ENCODE measurements around the gene PITPNC1. TPM values are rescaled to one million over a fixed set of nuclear protein-coding genes. Genes with fewer than 3 reads are reported as not detected.

Gene PITPNC1
- total RNA-seq, 1 experiment from 2014 or later, result 20.8 TPM

- ATAC-seq (no peak), DNase-seq (ENCODE audit: low read depth, low spot score) (no peak)
- TF ChIP-seq TCF7L2 (IDR thresholded peaks at IDR 0.05; ENCODE audit: low read depth, low read length), result no peak
- TF ChIP-seq SIN3A (IDR thresholded peaks at IDR 0.05; ENCODE audit: borderline replicate concordance, insufficient read depth, low read depth, low read length), result no peak
- no peak for TF ChIP-seq CTCF (IDR thresholded peaks at IDR 0.05)
- no peak for TF ChIP-seq POLR2AphosphoS5 (IDR thresholded peaks at IDR 0.05; ENCODE audit: low read depth, low read length)
- TF ChIP-seq REST (IDR thresholded peaks at IDR 0.05; ENCODE audit: insufficient read depth in 1 of 2, low read depth in 2 of 2, low read length in 1 of 2), result no peak
- H3K36me3 ChIP-seq (ENCODE audit: control insufficient read depth, insufficient read depth, low read length), result no peaks in the 10 kb centered on the region
- no peaks in the 10 kb centered on the region for H3K4me1 ChIP-seq (ENCODE audit: control insufficient read depth, insufficient read depth, low read length)
- no peak overlapping the region for H3K4me3 ChIP-seq (ENCODE audit: low read depth in 2 of 2, low read length in 2 of 2)
- CTCF ChIA-PET, result no interaction called here
- no peaks in the 10 kb centered on the region for H3K9me3 ChIP-seq (ENCODE audit: control insufficient read depth, insufficient read depth, low read depth, low read length)
- in situ Hi-C loops (cut with HindIII; ENCODE audit: low pct_unique_long_range_greater_than_20kb, low sequenced_read_pairs) (no loop called here), intact Hi-C loops (cut with micrococcal nuclease; ENCODE audit: unreplicated experiment) (no loop called here)
- H3K27ac ChIP-seq (ENCODE audit: low read length), result no peak overlapping the region
- no TSS peak for BruUV-seq (replicated peaks)
- no peaks in the 10 kb centered on the region for H3K27me3 ChIP-seq (ENCODE audit: control insufficient read depth, insufficient read depth, low read length)
- POLR2A ChIA-PET, result no interaction called here
Measured at GRCh38 chr17:67632141-67632540, 255.1 kb downstream of the PITPNC1 start.

- ATAC-seq (no peak), DNase-seq (ENCODE audit: low read depth, low spot score) (no peak)
- no peak for TF ChIP-seq POLR2AphosphoS5 (IDR thresholded peaks at IDR 0.05; ENCODE audit: low read depth, low read length)
- TF ChIP-seq TCF7L2 (IDR thresholded peaks at IDR 0.05; ENCODE audit: low read depth, low read length), result no peak
- TF ChIP-seq SIN3A (IDR thresholded peaks at IDR 0.05; ENCODE audit: borderline replicate concordance, insufficient read depth, low read depth, low read length), result no peak
- TF ChIP-seq REST (IDR thresholded peaks at IDR 0.05; ENCODE audit: insufficient read depth in 1 of 2, low read depth in 2 of 2, low read length in 1 of 2), result no peak
- TF ChIP-seq CTCF (IDR thresholded peaks at IDR 0.05), result no peak
- H3K27me3 ChIP-seq (ENCODE audit: control insufficient read depth, insufficient read depth, low read length), result no peaks in the 10 kb centered on the region
- in situ Hi-C loops (cut with HindIII; ENCODE audit: low pct_unique_long_range_greater_than_20kb, low sequenced_read_pairs) (no loop called here), intact Hi-C loops (cut with micrococcal nuclease; ENCODE audit: unreplicated experiment) (no loop called here)
- BruUV-seq (replicated peaks), result no TSS peak
- POLR2A ChIA-PET, result no interaction called here
- no peak overlapping the region for H3K4me3 ChIP-seq (ENCODE audit: low read depth in 2 of 2, low read length in 2 of 2)
- no peak overlapping the region for H3K27ac ChIP-seq (ENCODE audit: low read length)
- CTCF ChIA-PET, result no interaction called here
- no peaks in the 10 kb centered on the region for H3K36me3 ChIP-seq (ENCODE audit: control insufficient read depth, insufficient read depth, low read length)
- no peaks in the 10 kb centered on the region for H3K4me1 ChIP-seq (ENCODE audit: control insufficient read depth, insufficient read depth, low read length)
- no peaks in the 10 kb centered on the region for H3K9me3 ChIP-seq (ENCODE audit: control insufficient read depth, insufficient read depth, low read depth, low read length)
Measured at GRCh38 chr17:67633751-67634211, 256.7 kb downstream of the PITPNC1 start.

Measured in Panc1 (cell line).